NCI-H1436 (cell line): ENCODE measurements around the gene BZW2.

ENCODE experiments used
- DNase-seq: peaks from one replicate; lab custom pipeline; 2025; lab: John Stamatoyannopoulos, UW

BZW2 gene

GRCh38 chr7:16718111-16718656 is 72.2 kb downstream of the BZW2 start:
- DNase-seq, result no peak

GRCh38 chr7:16719699-16720098 is 73.7 kb downstream of the BZW2 start:
- DNase-seq, result no peak

GRCh38 chr7:16721541-16721940 is 75.6 kb downstream of the BZW2 start:
- no peak for DNase-seq

- DNase-seq, result no peak
Measured at GRCh38 chr7:16724344-16724743, 78.4 kb downstream of the BZW2 start.

GRCh38 chr7:16726189-16726588 is 80.2 kb downstream of the BZW2 start:
- DNase-seq, result no peak

- no peak for DNase-seq
Measured at GRCh38 chr7:16727736-16728135, 81.8 kb downstream of the BZW2 start.

- DNase-seq, result no peak
Measured at GRCh38 chr7:16728811-16729210, 82.8 kb downstream of the BZW2 start.

GRCh38 chr7:16729541-16729940 is 83.6 kb downstream of the BZW2 start:
- no peak for DNase-seq

- no peak for DNase-seq
Measured at GRCh38 chr7:16730937-16731336, 85.0 kb downstream of the BZW2 start.

GRCh38 chr7:16732828-16733227 is 86.8 kb downstream of the BZW2 start:
- no peak for DNase-seq

- no peak for DNase-seq
Measured at GRCh38 chr7:16734148-16734726, 88.3 kb downstream of the BZW2 start.

GRCh38 chr7:16735020-16735419 is 89.0 kb downstream of the BZW2 start:
- DNase-seq, result no peak

GRCh38 chr7:16738011-16738688 is 92.2 kb downstream of the BZW2 start:
- DNase-seq, result no peak

- no peak for DNase-seq
Measured at GRCh38 chr7:16739863-16740622, 94.1 kb downstream of the BZW2 start.

- DNase-seq, result no peak
Measured at GRCh38 chr7:16740623-16740953, 94.6 kb downstream of the BZW2 start.

- DNase-seq, result no peak
Measured at GRCh38 chr7:16740996-16741395, 95.0 kb downstream of the BZW2 start.

- no peak for DNase-seq
Measured at GRCh38 chr7:16741676-16742075, 95.7 kb downstream of the BZW2 start.

GRCh38 chr7:16742547-16742946 is 96.6 kb downstream of the BZW2 start:
- DNase-seq, result no peak

- no peak for DNase-seq
Measured at GRCh38 chr7:16743236-16743635, 97.3 kb downstream of the BZW2 start.

GRCh38 chr7:16744518-16745250 is 98.7 kb downstream of the BZW2 start:
- no peak for DNase-seq

- DNase-seq, result no peak
Measured at GRCh38 chr7:16745645-16746044, 99.7 kb downstream of the BZW2 start.

GRCh38 chr7:16747102-16747501 is 101.1 kb downstream of the BZW2 start:
- no peak for DNase-seq
